Measurements from ENCODE around the gene KRT6B. TPM values are rescaled to one million over a fixed set of nuclear protein-coding genes. Genes with fewer than 3 reads are reported as not detected.
"Not testable (repeated sequence)": the region's sequence is repeated elsewhere in the genome, so short reads cannot be mapped to it uniquely, and the experiment has no call there.

The KRT6B gene
- total RNA-seq, 2 experiments from 2014 or later, result not detected

GRCh38 chr12:52425466-52425865, 26.5 kb downstream of the KRT6B start:
- no peak for DNase-seq
- H3K4me3 Mint-ChIP-seq, result no peak overlapping the region
- H3K4me1 Mint-ChIP-seq, result no peaks in the 10 kb centered on the region
- peaks cover 45% of the 10 kb centered on the region for H3K27me3 Mint-ChIP-seq
- no peak overlapping the region for H3K27ac Mint-ChIP-seq
- ATAC-seq, result no peak
- no peaks in the 10 kb centered on the region for H3K36me3 Mint-ChIP-seq
- no peaks in the 10 kb centered on the region for H3K9me3 Mint-ChIP-seq (ENCODE audit: low read depth)
- CTCF ChIA-PET, result no interaction called here

GRCh38 chr12:52423661-52424500, 28.1 kb downstream of the KRT6B start:
- Mint-ChIP-seq H3K9me3 (ENCODE audit: low read depth) (no peaks in the 10 kb centered on the region), H3K4me3 (no peak overlapping the region), H3K4me1 (no peaks in the 10 kb centered on the region), H3K27ac (no peak overlapping the region), H3K36me3 (no peaks in the 10 kb centered on the region), H3K27me3 (peaks cover 41% of the 10 kb centered on the region)
- no peak for ATAC-seq
- no peak for DNase-seq
- CTCF ChIA-PET, result no interaction called here

- peaks cover 35% of the 10 kb centered on the region for H3K27me3 Mint-ChIP-seq
- no peak overlapping the region for H3K4me3 Mint-ChIP-seq
- no peaks in the 10 kb centered on the region for H3K9me3 Mint-ChIP-seq (ENCODE audit: low read depth)
- no peak overlapping the region for H3K27ac Mint-ChIP-seq
- DNase-seq (no peak), ATAC-seq (no peak)
- H3K4me1 Mint-ChIP-seq, result no peaks in the 10 kb centered on the region
- CTCF ChIA-PET, result interaction anchor here (0.8 kb wide), 1 partner anchor 457 kb away, joined by 3 read pairs; no protein-coding TSS in a partner anchor
- no peaks in the 10 kb centered on the region for H3K36me3 Mint-ChIP-seq
These were observed 28.9 kb downstream of the KRT6B start for GRCh38 chr12:52423035-52423434.

- Mint-ChIP-seq H3K4me1 (peaks cover 4% of the 10 kb centered on the region), H3K27me3 (peaks cover 23% of the 10 kb centered on the region), H3K36me3 (no peaks in the 10 kb centered on the region), H3K9me3 (ENCODE audit: low read depth) (no peaks in the 10 kb centered on the region), H3K4me3 (no peak overlapping the region), H3K27ac (no peak overlapping the region)
- no peak for DNase-seq
- CTCF ChIA-PET, result no interaction called here
- ATAC-seq, result no peak
These were observed 32.3 kb downstream of the KRT6B start for GRCh38 chr12:52419656-52420055.

- ATAC-seq (no peak), DNase-seq (no peak)
- Mint-ChIP-seq H3K36me3 (no peaks in the 10 kb centered on the region), H3K4me1 (peaks cover 4% of the 10 kb centered on the region), H3K4me3 (no peak overlapping the region), H3K27me3 (peaks cover 23% of the 10 kb centered on the region), H3K27ac (no peak overlapping the region), H3K9me3 (ENCODE audit: low read depth) (no peaks in the 10 kb centered on the region)
- CTCF ChIA-PET, result interaction anchor here (0.7 kb wide), 1 partner anchor 165 kb away, joined by 6 read pairs; no protein-coding TSS in a partner anchor
These were observed 33.3 kb downstream of the KRT6B start for GRCh38 chr12:52418576-52419110.

GRCh38 chr12:52417740-52418139, 34.2 kb downstream of the KRT6B start:
- peaks cover 4% of the 10 kb centered on the region for H3K4me1 Mint-ChIP-seq
- CTCF ChIA-PET, result no interaction called here
- no peak for ATAC-seq
- H3K36me3 Mint-ChIP-seq, result no peaks in the 10 kb centered on the region
- no peaks in the 10 kb centered on the region for H3K9me3 Mint-ChIP-seq (ENCODE audit: low read depth)
- no peak for DNase-seq
- no peak overlapping the region for H3K4me3 Mint-ChIP-seq
- H3K27me3 Mint-ChIP-seq, result peaks cover 22% of the 10 kb centered on the region
- H3K27ac Mint-ChIP-seq, result no peak overlapping the region

- CTCF ChIA-PET, result no interaction called here
- Mint-ChIP-seq H3K4me1 (peaks cover 4% of the 10 kb centered on the region), H3K9me3 (ENCODE audit: low read depth) (no peaks in the 10 kb centered on the region), H3K36me3 (no peaks in the 10 kb centered on the region), H3K27me3 (peaks cover 17% of the 10 kb centered on the region), H3K27ac (no peak overlapping the region), H3K4me3 (no peak overlapping the region)
- no peak for ATAC-seq
- DNase-seq, result no peak
These were observed 35.2 kb downstream of the KRT6B start for GRCh38 chr12:52416795-52417194.

GRCh38 chr12:52415870-52416750, 35.8 kb downstream of the KRT6B start:
- CTCF ChIA-PET, result no interaction called here
- no peak overlapping the region for H3K27ac Mint-ChIP-seq
- ATAC-seq (no peak), DNase-seq (no peak)
- H3K36me3 Mint-ChIP-seq, result no peaks in the 10 kb centered on the region
- H3K4me3 Mint-ChIP-seq, result no peak overlapping the region
- no peaks in the 10 kb centered on the region for H3K9me3 Mint-ChIP-seq (ENCODE audit: low read depth)
- H3K4me1 Mint-ChIP-seq, result peaks cover 4% of the 10 kb centered on the region
- H3K27me3 Mint-ChIP-seq, result peaks cover 10% of the 10 kb centered on the region

- Mint-ChIP-seq H3K4me3 (no peak overlapping the region), H3K4me1 (peaks cover 4% of the 10 kb centered on the region)
These were observed 37.0 kb downstream of the KRT6B start for GRCh38 chr12:52414936-52415335.

GRCh38 chr12:52413782-52414345, 38.1 kb downstream of the KRT6B start:
- Mint-ChIP-seq H3K4me1 (peaks cover 4% of the 10 kb centered on the region), H3K27ac (no peak overlapping the region), H3K9me3 (ENCODE audit: low read depth) (no peaks in the 10 kb centered on the region), H3K4me3 (no peak overlapping the region), H3K36me3 (no peaks in the 10 kb centered on the region), H3K27me3 (peaks cover 5% of the 10 kb centered on the region)
- ATAC-seq (no peak), DNase-seq (no peak)
- CTCF ChIA-PET, result interaction anchor here (1.1 to 1.5 kb wide), 2 partner anchors 41 to 466 kb away, joined by 3 to 5 read pairs; no protein-coding TSS in a partner anchor

More at GRCh38 chr12:52414936-52415335, 37.0 kb downstream of the KRT6B start:
- H3K9me3 Mint-ChIP-seq (ENCODE audit: low read depth), result no peaks in the 10 kb centered on the region
- ATAC-seq (no peak), DNase-seq (no peak)
- peaks cover 6% of the 10 kb centered on the region for H3K27me3 Mint-ChIP-seq
- CTCF ChIA-PET, result no interaction called here
- H3K27ac Mint-ChIP-seq, result no peak overlapping the region
- no peaks in the 10 kb centered on the region for H3K36me3 Mint-ChIP-seq

GRCh38 chr12:52413202-52413601, 38.7 kb downstream of the KRT6B start:
- no peak overlapping the region for H3K4me3 Mint-ChIP-seq
- H3K36me3 Mint-ChIP-seq, result no peaks in the 10 kb centered on the region

GRCh38 chr12:52411815-52412214, 40.1 kb downstream of the KRT6B start:
- no peak overlapping the region for H3K27ac Mint-ChIP-seq
- peaks cover 4% of the 10 kb centered on the region for H3K4me1 Mint-ChIP-seq
- CTCF ChIA-PET, result no interaction called here
- H3K27me3 Mint-ChIP-seq, result peaks cover 5% of the 10 kb centered on the region
- H3K9me3 Mint-ChIP-seq (ENCODE audit: low read depth), result no peaks in the 10 kb centered on the region
- H3K4me3 Mint-ChIP-seq, result no peak overlapping the region
- no peak for ATAC-seq
- no peaks in the 10 kb centered on the region for H3K36me3 Mint-ChIP-seq
- DNase-seq, result no peak

More at GRCh38 chr12:52413202-52413601, 38.7 kb downstream of the KRT6B start:
- CTCF ChIA-PET, result interaction anchor here (1.1 to 1.5 kb wide), 3 partner anchors 41 to 466 kb away, joined by 3 to 5 read pairs (median 3); no protein-coding TSS in a partner anchor
- H3K27ac Mint-ChIP-seq, result no peak overlapping the region
- ATAC-seq (no peak), DNase-seq (no peak)
- peaks cover 5% of the 10 kb centered on the region for H3K27me3 Mint-ChIP-seq
- no peaks in the 10 kb centered on the region for H3K9me3 Mint-ChIP-seq (ENCODE audit: low read depth)
- peaks cover 4% of the 10 kb centered on the region for H3K4me1 Mint-ChIP-seq

GRCh38 chr12:52410589-52411248, 41.2 kb downstream of the KRT6B start:
- H3K9me3 Mint-ChIP-seq (ENCODE audit: low read depth); CTCF ChIA-PET; H3K36me3 Mint-ChIP-seq; H3K27ac Mint-ChIP-seq; H3K4me3 Mint-ChIP-seq; H3K4me1 Mint-ChIP-seq; H3K27me3 Mint-ChIP-seq; ATAC-seq; DNase-seq: not testable (repeated sequence)
